Astrocyte (in vitro differentiated cells and primary cell): ENCODE data around the gene THOP1. TPM values are rescaled to one million over a fixed set of nuclear protein-coding genes. Genes with fewer than 3 reads are reported as not detected.

Experiments
- DNase-seq: peaks from one replicate; pipeline ENCODE4 v3.0.0-alpha.2; 2010; ENCODE audit warnings: low read depth
- FAIRE-seq: peaks from 2 replicates; lab custom pipeline; 2011; peaks lifted over from hg19 to GRCh38; lab: Jason Lieb, UNC
- H2AFZ ChIP-seq: 2 replicates; pipeline ENCODE4 v1.6.0; 2012; ENCODE audit warnings: low read depth, low read length, inconsistent platforms
- H3K27ac ChIP-seq: 2 replicates; pipeline ENCODE4 v1.5.1; 2011; ENCODE audit warnings: low read depth, low read length, inconsistent platforms
- H3K27me3 ChIP-seq: 2 replicates; pipeline ENCODE4 v1.6.0; 2011; ENCODE audit warnings: low read length, inconsistent platforms; ENCODE audit not compliant: insufficient read depth
- H3K36me3 ChIP-seq: 2 replicates; pipeline ENCODE4 v1.5.1; 2011; ENCODE audit warnings: low read length, inconsistent platforms; ENCODE audit not compliant: insufficient read depth
- H3K4me1 ChIP-seq: 2 replicates; pipeline ENCODE4 v1.5.1; 2011; ENCODE audit warnings: low read length, inconsistent platforms; ENCODE audit not compliant: insufficient read depth
- H3K4me2 ChIP-seq: 2 replicates; pipeline ENCODE4 v1.6.0; 2012; ENCODE audit warnings: low read length, inconsistent platforms
- H3K4me3 ChIP-seq: 2 replicates; pipeline ENCODE4 v1.5.1; 2011; ENCODE audit warnings: low read depth, mild to moderate bottlenecking, low read length, inconsistent platforms; ENCODE audit not compliant: insufficient read depth
- H3K79me2 ChIP-seq: 2 replicates; pipeline ENCODE4 v1.6.0; 2012; ENCODE audit warnings: mild to moderate bottlenecking, low read length, inconsistent platforms; ENCODE audit not compliant: insufficient read depth
- H3K9ac ChIP-seq: 2 replicates; pipeline ENCODE4 v1.6.0; 2012; ENCODE audit warnings: mild to moderate bottlenecking, low read length, inconsistent platforms
- H3K9me3 ChIP-seq: 2 replicates; pipeline ENCODE4 v1.5.1; 2012; ENCODE audit warnings: low read depth, mild to moderate bottlenecking, low read length, inconsistent platforms; ENCODE audit not compliant: insufficient read depth
- H4K20me1 ChIP-seq: 2 replicates; pipeline ENCODE4 v1.6.0; 2012; ENCODE audit warnings: low read length, inconsistent platforms; ENCODE audit not compliant: insufficient read depth
- H3K27ac Mint-ChIP-seq: one replicate; pipeline ENCODE4 v1.8.0; 2021; ENCODE audit warnings: mild to moderate bottlenecking, mixed read lengths; ENCODE audit not compliant: unreplicated experiment
- H3K27me3 Mint-ChIP-seq: one replicate; pipeline ENCODE4 v1.8.0; 2021; ENCODE audit warnings: low read depth, mixed read lengths; ENCODE audit not compliant: unreplicated experiment
- H3K36me3 Mint-ChIP-seq: one replicate; pipeline ENCODE4 v1.8.0; 2021; ENCODE audit warnings: low read depth, mixed read lengths; ENCODE audit not compliant: unreplicated experiment
- H3K4me1 Mint-ChIP-seq: one replicate; pipeline ENCODE4 v1.8.0; 2021; ENCODE audit warnings: low read depth, mixed read lengths; ENCODE audit not compliant: unreplicated experiment
- H3K4me3 Mint-ChIP-seq: one replicate; pipeline ENCODE4 v1.8.0; 2021; ENCODE audit warnings: mild to moderate bottlenecking, moderate library complexity, mixed read lengths; ENCODE audit not compliant: unreplicated experiment
- H3K9me3 Mint-ChIP-seq: one replicate; pipeline ENCODE4 v1.8.0; 2021; ENCODE audit warnings: mild to moderate bottlenecking, mixed read lengths; ENCODE audit not compliant: unreplicated experiment
- CTCF ChIP-seq: IDR thresholded peaks from 2 replicates; pipeline ENCODE4 v1.5.1; 2011; ENCODE audit warnings: low read depth, mild to moderate bottlenecking, inconsistent platforms, low read length, moderate library complexity; ENCODE audit not compliant: insufficient read depth
- EZH2 ChIP-seq: IDR thresholded peaks from 2 replicates; pipeline ENCODE4 v1.6.1; 2012; ENCODE audit warnings: mild to moderate bottlenecking, low read length, inconsistent platforms; ENCODE audit not compliant: insufficient read depth
- total RNA-seq: library from RNA; stranded (reverse); gene quantifications from 2 replicates; pipeline ENCODE4 v1.2.1, GENCODE V29; 2021

Gene THOP1
- total RNA-seq, 1 donor from 2014 or later = 73.4 TPM

GRCh38 chr19:2756921-2757881, 28.1 kb upstream of the THOP1 start:
- no peaks in the 10 kb centered on the region for H3K4me1 Mint-ChIP-seq
- Histone ChIP-seq H3K36me3 (peaks cover 6% of the 10 kb centered on the region), H3K4me2 (no peak overlapping the region), H2AFZ (no peak overlapping the region), H3K79me2 (no peaks in the 10 kb centered on the region), H3K4me3 (no peak overlapping the region), H3K9me3 (no peaks in the 10 kb centered on the region), H3K4me1 (no peaks in the 10 kb centered on the region), H3K9ac (no peak overlapping the region), H3K27me3 (no peaks in the 10 kb centered on the region), H3K27ac (no peak overlapping the region), H4K20me1 (peaks cover 10% of the 10 kb centered on the region)
- no peak for DNase-seq
- no peaks in the 10 kb centered on the region for H3K27me3 Mint-ChIP-seq
- H3K9me3 Mint-ChIP-seq = no peaks in the 10 kb centered on the region
- H3K4me3 Mint-ChIP-seq = no peak overlapping the region
- FAIRE-seq = no peak
- no peak overlapping the region for H3K27ac Mint-ChIP-seq
- H3K36me3 Mint-ChIP-seq = peaks cover 7% of the 10 kb centered on the region
- TF ChIP-seq CTCF (no peak), EZH2 (no peak)

- no peak overlapping the region for H2AFZ ChIP-seq
- Mint-ChIP-seq H3K9me3 (no peaks in the 10 kb centered on the region), H3K27me3 (no peaks in the 10 kb centered on the region), H3K36me3 (peaks cover 7% of the 10 kb centered on the region), H3K4me1 (no peaks in the 10 kb centered on the region), H3K27ac (no peak overlapping the region), H3K4me3 (no peak overlapping the region)
- H4K20me1 ChIP-seq = peaks cover 10% of the 10 kb centered on the region
- no peaks in the 10 kb centered on the region for H3K9me3 ChIP-seq
- no peak overlapping the region for H3K4me3 ChIP-seq
- no peak overlapping the region for H3K27ac ChIP-seq
- H3K4me2 ChIP-seq = no peak overlapping the region
- H3K27me3 ChIP-seq = no peaks in the 10 kb centered on the region
- DNase-seq = no peak
- H3K36me3 ChIP-seq = peaks cover 6% of the 10 kb centered on the region
- no peak for FAIRE-seq
- H3K9ac ChIP-seq = no peak overlapping the region
- no peak for TF ChIP-seq CTCF
- no peak for TF ChIP-seq EZH2
- H3K4me1 ChIP-seq = no peaks in the 10 kb centered on the region
- no peaks in the 10 kb centered on the region for H3K79me2 ChIP-seq
Measured at GRCh38 chr19:2758601-2759313, 26.5 kb upstream of the THOP1 start.
